ENCODE results near the gene GOLIM4. TPM values are rescaled to one million over a fixed set of nuclear protein-coding genes. Genes with fewer than 3 reads are reported as not detected.

Gene GOLIM4
- total RNA-seq, 1 experiment from 2014 or later, result 17.4 TPM

GRCh38 chr3:168036619-168037018 lies 59.1 kb downstream of the GOLIM4 start:
- H3K4me3 ChIP-seq (ENCODE audit: low read depth, low read length), result no peak overlapping the region
- H3K36me3 Mint-ChIP-seq (ENCODE audit: insufficient read depth, unreplicated experiment), result peaks cover 6% of the 10 kb centered on the region
- ChIA-PET POLR2A (no interaction called here), CTCF (no interaction called here)
- no peak for DNase-seq
- no peaks in the 10 kb centered on the region for H3K27me3 ChIP-seq (replicated peaks; ENCODE audit: control insufficient read depth, insufficient read depth, low read length)
- H3K9me3 ChIP-seq, result no peaks in the 10 kb centered on the region
- H3K9me3 Mint-ChIP-seq (ENCODE audit: unreplicated experiment), result no peaks in the 10 kb centered on the region
- H3K27me3 Mint-ChIP-seq (ENCODE audit: insufficient read depth, unreplicated experiment), result no peaks in the 10 kb centered on the region
- no peak for TF ChIP-seq CTCF (IDR thresholded peaks at IDR 0.05; ENCODE audit: insufficient read depth in 1 of 2, low read depth in 1 of 2, low read length in 1 of 2, severe bottlenecking in 1 of 2, unreplicated experiment in 1 of 2)
- intact Hi-C loops (cut with micrococcal nuclease; ENCODE audit: unreplicated experiment), result no loop called here
- BruUV-seq (replicated peaks), result no TSS peak
- no peaks in the 10 kb centered on the region; the same call in 1 of the 2 replicates for H3K36me3 ChIP-seq (ENCODE audit: control insufficient read depth, insufficient read depth, low read length)
- no peaks in the 10 kb centered on the region for H3K4me1 Mint-ChIP-seq (ENCODE audit: low read depth, unreplicated experiment)
- no peak overlapping the region for H3K4me3 Mint-ChIP-seq (ENCODE audit: unreplicated experiment)
- no peaks in the 10 kb centered on the region for H3K4me1 ChIP-seq
- H3K27ac Mint-ChIP-seq (ENCODE audit: unreplicated experiment), result no peak overlapping the region

- ChIA-PET CTCF (no interaction called here), POLR2A (no interaction called here)
- no peak overlapping the region for H3K4me3 ChIP-seq (ENCODE audit: low read depth, low read length)
- H3K36me3 Mint-ChIP-seq (ENCODE audit: insufficient read depth, unreplicated experiment), result peaks cover 6% of the 10 kb centered on the region
- BruUV-seq (replicated peaks), result no TSS peak
- H3K9me3 ChIP-seq, result no peaks in the 10 kb centered on the region
- H3K27me3 ChIP-seq (replicated peaks; ENCODE audit: control insufficient read depth, insufficient read depth, low read length), result no peaks in the 10 kb centered on the region
- H3K27ac Mint-ChIP-seq (ENCODE audit: unreplicated experiment), result no peak overlapping the region
- no peaks in the 10 kb centered on the region for H3K9me3 Mint-ChIP-seq (ENCODE audit: unreplicated experiment)
- H3K4me1 Mint-ChIP-seq (ENCODE audit: low read depth, unreplicated experiment), result no peaks in the 10 kb centered on the region
- H3K27me3 Mint-ChIP-seq (ENCODE audit: insufficient read depth, unreplicated experiment), result no peaks in the 10 kb centered on the region
- H3K4me3 Mint-ChIP-seq (ENCODE audit: unreplicated experiment), result no peak overlapping the region
- DNase-seq, result no peak
- no peaks in the 10 kb centered on the region for H3K4me1 ChIP-seq
- intact Hi-C loops (cut with micrococcal nuclease; ENCODE audit: unreplicated experiment), result no loop called here
- TF ChIP-seq CTCF (IDR thresholded peaks at IDR 0.05; ENCODE audit: insufficient read depth in 1 of 2, low read depth in 1 of 2, low read length in 1 of 2, severe bottlenecking in 1 of 2, unreplicated experiment in 1 of 2), result no peak
- H3K36me3 ChIP-seq (ENCODE audit: control insufficient read depth, insufficient read depth, low read length), result no peaks in the 10 kb centered on the region; the same call in 1 of the 2 replicates
Measured at GRCh38 chr3:168034152-168034928, 61.4 kb downstream of the GOLIM4 start.

GRCh38 chr3:168030577-168030976 lies 65.1 kb downstream of the GOLIM4 start:
- H3K36me3 Mint-ChIP-seq (ENCODE audit: insufficient read depth, unreplicated experiment), result peaks cover 6% of the 10 kb centered on the region
- CTCF ChIA-PET, result no interaction called here

More at GRCh38 chr3:168030577-168030976, 65.1 kb downstream of the GOLIM4 start:
- H3K4me3 Mint-ChIP-seq (ENCODE audit: unreplicated experiment), result no peak overlapping the region
- Histone ChIP-seq H3K27me3 (replicated peaks; ENCODE audit: control insufficient read depth, insufficient read depth, low read length) (no peaks in the 10 kb centered on the region), H3K4me1 (no peaks in the 10 kb centered on the region), H3K36me3 (ENCODE audit: control insufficient read depth, insufficient read depth, low read length) (no peaks in the 10 kb centered on the region), H3K9me3 (no peaks in the 10 kb centered on the region), H3K4me3 (ENCODE audit: low read depth, low read length) (no peak overlapping the region)
- no peak for DNase-seq
- BruUV-seq (replicated peaks), result no TSS peak
- H3K27ac Mint-ChIP-seq (ENCODE audit: unreplicated experiment), result no peak overlapping the region
- no peak for TF ChIP-seq CTCF (IDR thresholded peaks at IDR 0.05; ENCODE audit: insufficient read depth in 1 of 2, low read depth in 1 of 2, low read length in 1 of 2, severe bottlenecking in 1 of 2, unreplicated experiment in 1 of 2)
- POLR2A ChIA-PET, result no interaction called here
- no peaks in the 10 kb centered on the region for H3K9me3 Mint-ChIP-seq (ENCODE audit: unreplicated experiment)
- no peaks in the 10 kb centered on the region for H3K4me1 Mint-ChIP-seq (ENCODE audit: low read depth, unreplicated experiment)
- H3K27me3 Mint-ChIP-seq (ENCODE audit: insufficient read depth, unreplicated experiment), result no peaks in the 10 kb centered on the region
- intact Hi-C loops (cut with micrococcal nuclease; ENCODE audit: unreplicated experiment), result no loop called here
